Activated CD4-positive, alpha-beta T cell treated with anti-CD3 and anti-CD28 coated beads, Interleukin-2, Interleukin-6, amounts not matched to agents 100 ng/mL and 50 ng/mL, durations not matched to agents 16 hours and 8 hours (primary cell): Measurements from ENCODE around the gene GNAQ.

Source experiments
- DNase-seq: peaks from one replicate; pipeline ENCODE4 v3.0.0-alpha.2; 2020

The GNAQ gene

DNA sequence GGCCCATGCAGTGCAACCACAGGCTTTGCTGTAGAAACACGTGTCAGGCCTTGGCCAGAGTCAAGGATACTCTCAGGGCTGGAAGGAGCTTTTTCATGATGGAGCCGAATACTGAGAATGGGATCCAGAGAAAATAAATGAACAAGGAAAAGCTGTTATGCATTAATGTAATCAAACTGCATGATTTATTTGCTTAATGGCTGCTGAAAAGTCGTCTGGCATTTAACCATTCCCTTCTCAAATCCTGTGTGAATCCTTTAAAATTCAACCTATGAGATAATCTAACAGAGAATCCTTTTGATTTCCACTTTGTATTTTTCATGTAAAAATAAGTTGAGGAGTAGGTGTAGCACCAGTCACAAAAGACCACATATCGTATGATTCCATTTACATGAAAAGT is 359.4 kb downstream of the GNAQ start:
- no peak for DNase-seq

DNA sequence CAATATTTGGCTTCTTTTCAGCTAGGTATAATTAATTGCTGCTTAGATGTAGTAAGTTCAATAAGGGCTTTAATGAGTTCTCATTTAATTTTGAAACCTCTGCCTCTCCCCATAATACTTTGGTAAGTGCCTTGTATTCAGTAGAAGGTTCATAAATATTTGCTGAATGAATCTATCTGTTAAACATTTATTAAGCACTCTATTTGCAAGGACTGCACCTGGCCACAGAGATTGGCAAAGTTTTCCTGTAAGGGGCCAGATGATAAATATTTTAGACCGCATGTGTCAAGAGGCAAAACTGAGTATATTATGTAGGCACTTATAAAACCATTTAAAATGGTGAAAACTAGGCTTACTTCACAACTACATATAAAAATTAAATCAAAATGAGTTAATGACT is 364.5 kb downstream of the GNAQ start:
- DNase-seq, result no peak
